ENCODE results near the gene CFAP47.

Gene CFAP47

DNA sequence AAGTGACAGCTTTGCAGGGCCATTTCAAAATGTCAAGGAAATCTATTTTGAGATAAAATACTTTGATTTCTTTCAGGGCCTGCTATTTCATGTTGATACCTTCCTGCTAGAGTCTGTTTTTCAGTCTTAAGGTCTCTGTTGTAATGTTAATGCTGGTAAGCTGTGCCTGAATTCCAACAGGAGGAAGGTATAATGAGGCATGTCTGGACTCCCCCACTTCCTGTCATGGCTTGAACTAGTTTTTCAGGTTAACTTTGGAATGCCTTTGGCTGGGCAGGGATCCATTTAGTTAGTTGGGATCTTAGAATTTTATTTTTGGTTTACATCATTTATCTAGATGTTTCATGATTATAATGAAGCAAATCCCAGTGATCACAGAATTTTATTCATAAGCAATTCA is 279.0 kb downstream of the CFAP47 start:
- no peaks in the 10 kb centered on the region for H3F3A ChIP-seq (ENCODE audit: insufficient read depth, low read length)
- no peak overlapping the region for H3K4me2 ChIP-seq (ENCODE audit: low read depth, low read length)
- no peak for DNase-seq
- no peak overlapping the region for H3K4me3 ChIP-seq (ENCODE audit: low read length)
- no peaks in the 10 kb centered on the region for H3K36me3 ChIP-seq (replicated peaks; ENCODE audit: insufficient read depth, low read length)
- no peak overlapping the region for H3K27ac ChIP-seq (ENCODE audit: low read length)
- no peak for TF ChIP-seq EZH2 (optimal IDR thresholded peaks at IDR 0.05; ENCODE audit: low read depth, low read length)
- TF ChIP-seq, protein P1, sequence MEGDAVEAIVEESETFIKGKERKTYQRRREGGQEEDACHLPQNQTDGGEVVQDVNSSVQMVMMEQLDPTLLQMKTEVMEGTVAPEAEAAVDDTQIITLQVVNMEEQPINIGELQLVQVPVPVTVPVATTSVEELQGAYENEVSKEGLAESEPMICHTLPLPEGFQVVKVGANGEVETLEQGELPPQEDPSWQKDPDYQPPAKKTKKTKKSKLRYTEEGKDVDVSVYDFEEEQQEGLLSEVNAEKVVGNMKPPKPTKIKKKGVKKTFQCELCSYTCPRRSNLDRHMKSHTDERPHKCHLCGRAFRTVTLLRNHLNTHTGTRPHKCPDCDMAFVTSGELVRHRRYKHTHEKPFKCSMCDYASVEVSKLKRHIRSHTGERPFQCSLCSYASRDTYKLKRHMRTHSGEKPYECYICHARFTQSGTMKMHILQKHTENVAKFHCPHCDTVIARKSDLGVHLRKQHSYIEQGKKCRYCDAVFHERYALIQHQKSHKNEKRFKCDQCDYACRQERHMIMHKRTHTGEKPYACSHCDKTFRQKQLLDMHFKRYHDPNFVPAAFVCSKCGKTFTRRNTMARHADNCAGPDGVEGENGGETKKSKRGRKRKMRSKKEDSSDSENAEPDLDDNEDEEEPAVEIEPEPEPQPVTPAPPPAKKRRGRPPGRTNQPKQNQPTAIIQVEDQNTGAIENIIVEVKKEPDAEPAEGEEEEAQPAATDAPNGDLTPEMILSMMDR (IDR thresholded peaks at IDR 0.05; ENCODE audit: low read length), result no peak
- no peak for TF ChIP-seq EZH2phosphoT487 (IDR thresholded peaks at IDR 0.05; ENCODE audit: low read length)
- no peak overlapping the region for H3K9ac ChIP-seq (ENCODE audit: low read length)
- no peak overlapping the region for H2AFZ ChIP-seq (ENCODE audit: low read length)
- H3K79me2 ChIP-seq (ENCODE audit: low read length), result no peaks in the 10 kb centered on the region
- no peaks in the 10 kb centered on the region for H4K20me1 ChIP-seq (ENCODE audit: insufficient read depth, low read length)
- no peaks in the 10 kb centered on the region for H3K9me3 ChIP-seq (replicated peaks; ENCODE audit: insufficient read depth, low read length)
- no peaks in the 10 kb centered on the region for H3K9me2 ChIP-seq (replicated peaks; ENCODE audit: insufficient read depth, low read length)
- no peaks in the 10 kb centered on the region for H3K27me3 ChIP-seq (replicated peaks; ENCODE audit: insufficient read depth, low read length)
- no peaks in the 10 kb centered on the region for H3K4me1 ChIP-seq (ENCODE audit: low read length)

DNA sequence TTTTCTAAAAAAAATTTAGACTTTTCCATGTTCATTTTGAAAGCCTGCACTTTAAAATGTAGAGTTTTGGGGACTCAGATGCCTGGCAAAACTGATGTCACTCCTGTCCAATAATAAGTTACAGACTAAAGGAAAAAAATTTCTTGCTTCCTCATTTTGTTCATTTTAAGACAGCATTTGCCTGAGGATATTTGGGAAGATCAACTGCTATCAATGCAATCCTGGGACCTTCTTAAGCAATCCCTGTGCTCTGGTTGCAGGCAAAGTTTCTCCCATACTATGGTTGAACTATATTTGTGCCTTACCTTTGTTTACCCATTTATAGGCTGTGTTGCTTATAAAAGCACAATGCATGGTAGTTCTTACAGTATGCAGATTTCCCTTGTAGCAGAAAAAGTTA is 280.4 kb downstream of the CFAP47 start:
- no peak overlapping the region for H3K4me2 ChIP-seq (ENCODE audit: low read depth, low read length)
- no peak overlapping the region for H2AFZ ChIP-seq (ENCODE audit: low read length)
- no peaks in the 10 kb centered on the region for H3K79me2 ChIP-seq (ENCODE audit: low read length)
- H3K9ac ChIP-seq (ENCODE audit: low read length), result no peak overlapping the region
- no peak overlapping the region for H3K4me3 ChIP-seq (ENCODE audit: low read length)
- no peaks in the 10 kb centered on the region for H3K9me3 ChIP-seq (replicated peaks; ENCODE audit: insufficient read depth, low read length)
- no peak for DNase-seq
- no peaks in the 10 kb centered on the region for H3F3A ChIP-seq (ENCODE audit: insufficient read depth, low read length)
- TF ChIP-seq EZH2 (optimal IDR thresholded peaks at IDR 0.05; ENCODE audit: low read depth, low read length), result no peak
- no peak for TF ChIP-seq EZH2phosphoT487 (IDR thresholded peaks at IDR 0.05; ENCODE audit: low read length)
- TF ChIP-seq, protein P1 (IDR thresholded peaks at IDR 0.05; ENCODE audit: low read length), result no peak
- no peak overlapping the region for H3K27ac ChIP-seq (ENCODE audit: low read length)
- no peaks in the 10 kb centered on the region for H3K27me3 ChIP-seq (replicated peaks; ENCODE audit: insufficient read depth, low read length)
- no peaks in the 10 kb centered on the region for H4K20me1 ChIP-seq (ENCODE audit: insufficient read depth, low read length)
- H3K4me1 ChIP-seq (ENCODE audit: low read length), result no peaks in the 10 kb centered on the region
- H3K9me2 ChIP-seq (replicated peaks; ENCODE audit: insufficient read depth, low read length), result no peaks in the 10 kb centered on the region
- no peaks in the 10 kb centered on the region for H3K36me3 ChIP-seq (replicated peaks; ENCODE audit: insufficient read depth, low read length)

DNA sequence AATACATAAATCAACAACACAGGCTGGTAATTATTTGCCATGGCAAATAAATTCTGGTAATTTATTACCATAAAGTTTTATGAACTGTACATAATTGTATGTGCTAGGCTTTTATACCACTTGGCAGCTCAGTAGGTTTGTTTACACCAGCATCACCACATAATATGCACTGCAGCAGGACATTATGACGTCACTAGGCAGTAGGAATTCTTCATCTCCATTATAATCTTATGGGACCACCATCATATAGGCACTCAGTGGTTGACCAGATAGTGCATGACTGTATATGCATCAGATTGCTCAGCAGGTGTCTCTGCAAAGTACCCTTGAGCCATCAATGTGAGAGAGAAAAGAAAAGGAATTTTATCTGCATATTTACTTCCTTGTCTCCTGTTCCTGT is 295.4 kb downstream of the CFAP47 start:
- Histone ChIP-seq H3K9me2 (replicated peaks; ENCODE audit: insufficient read depth, low read length) (no peaks in the 10 kb centered on the region), H3K27ac (ENCODE audit: low read length) (no peak overlapping the region), H3F3A (ENCODE audit: insufficient read depth, low read length) (no peaks in the 10 kb centered on the region), H3K4me2 (ENCODE audit: low read depth, low read length) (no peak overlapping the region), H3K4me3 (ENCODE audit: low read length) (no peak overlapping the region), H3K9ac (ENCODE audit: low read length) (no peak overlapping the region), H3K27me3 (replicated peaks; ENCODE audit: insufficient read depth, low read length) (no peaks in the 10 kb centered on the region), H3K79me2 (ENCODE audit: low read length) (no peaks in the 10 kb centered on the region), H4K20me1 (ENCODE audit: insufficient read depth, low read length) (no peaks in the 10 kb centered on the region), H3K4me1 (ENCODE audit: low read length) (no peaks in the 10 kb centered on the region), H3K9me3 (replicated peaks; ENCODE audit: insufficient read depth, low read length) (no peaks in the 10 kb centered on the region), H2AFZ (ENCODE audit: low read length) (no peak overlapping the region), H3K36me3 (replicated peaks; ENCODE audit: insufficient read depth, low read length) (no peaks in the 10 kb centered on the region)
- TF ChIP-seq, protein P1 (IDR thresholded peaks at IDR 0.05; ENCODE audit: low read length), result no peak
- TF ChIP-seq EZH2 (optimal IDR thresholded peaks at IDR 0.05; ENCODE audit: low read depth, low read length), result no peak
- DNase-seq, result no peak
